HG03139 (cell line): ENCODE results near the gene ARL16.

Experiments used
- ATAC-seq: cut with Tn5 transposase; IDR thresholded peaks from one replicate; pipeline ENCODE4 v1.9.1; 2021; ENCODE audit not compliant: unreplicated experiment

Gene ARL16

GRCh38 chr17:81647640-81648012, 36.0 kb downstream of the ARL16 start:
- ATAC-seq: no peak

- no peak for ATAC-seq
Observed at GRCh38 chr17:81646869-81647600, 36.6 kb downstream of the ARL16 start.

DNA sequence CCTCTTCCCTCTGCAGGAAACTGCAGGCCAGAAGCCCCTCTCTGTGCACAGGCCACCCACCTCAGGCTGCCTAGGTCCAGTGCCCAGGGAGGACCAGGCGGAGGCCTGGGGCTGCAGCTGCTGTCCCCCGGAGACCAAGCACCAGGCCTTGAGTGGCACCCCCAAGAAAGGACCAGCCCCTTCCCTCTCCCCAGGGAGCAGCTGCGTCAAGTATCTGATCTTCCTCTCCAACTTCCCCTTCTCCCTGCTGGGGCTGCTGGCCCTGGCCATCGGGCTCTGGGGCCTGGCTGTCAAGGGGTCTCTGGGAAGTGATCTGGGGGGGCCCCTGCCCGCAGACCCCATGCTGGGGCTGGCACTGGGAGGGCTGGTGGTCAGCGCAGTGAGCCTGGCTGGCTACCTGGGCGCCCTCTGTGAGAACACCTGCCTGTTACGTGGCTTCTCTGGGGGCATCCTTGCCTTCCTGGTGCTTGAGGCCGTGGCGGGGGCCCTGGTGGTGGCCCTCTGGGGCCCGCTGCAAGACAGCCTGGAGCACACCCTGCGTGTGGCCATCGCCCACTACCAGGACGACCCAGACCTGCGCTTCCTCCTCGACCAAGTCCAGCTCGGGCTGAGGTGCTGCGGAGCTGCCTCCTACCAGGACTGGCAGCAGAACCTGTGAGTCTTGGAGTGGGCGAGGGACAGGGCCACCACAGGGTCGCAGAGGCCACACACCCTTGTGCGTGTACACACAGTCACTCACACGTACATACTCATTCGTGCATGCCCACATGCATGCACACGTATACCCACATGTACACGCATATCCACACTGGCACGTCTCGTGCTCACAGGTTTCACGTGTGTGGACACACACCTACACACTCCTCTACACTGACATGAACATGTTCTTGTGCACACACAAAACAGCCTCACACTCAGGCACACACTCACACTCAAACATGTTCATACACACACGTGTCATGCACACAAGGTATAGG, 38.3 kb downstream of the ARL16 start:
- ATAC-seq: no peak

DNA sequence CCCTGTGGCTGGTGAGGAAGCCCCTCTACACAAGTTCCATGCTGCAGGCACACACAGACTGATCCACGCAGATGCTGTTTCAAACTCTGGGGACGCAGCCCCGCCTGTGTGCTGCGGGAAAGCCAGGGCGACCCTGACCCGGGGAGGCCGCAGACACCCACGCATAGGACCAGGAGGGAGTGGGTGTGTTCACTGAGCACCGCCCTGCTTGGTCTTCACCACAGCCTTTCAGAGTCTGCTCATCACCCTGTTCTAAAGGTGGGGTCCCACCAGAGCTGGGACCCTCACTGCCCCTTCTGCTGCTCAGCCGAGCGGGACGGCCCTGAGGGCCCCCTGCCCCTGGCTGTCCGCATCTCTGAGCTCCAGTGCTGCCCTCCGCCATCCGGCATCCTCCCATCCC, 39.1 kb downstream of the ARL16 start:
- ATAC-seq: no peak

DNA sequence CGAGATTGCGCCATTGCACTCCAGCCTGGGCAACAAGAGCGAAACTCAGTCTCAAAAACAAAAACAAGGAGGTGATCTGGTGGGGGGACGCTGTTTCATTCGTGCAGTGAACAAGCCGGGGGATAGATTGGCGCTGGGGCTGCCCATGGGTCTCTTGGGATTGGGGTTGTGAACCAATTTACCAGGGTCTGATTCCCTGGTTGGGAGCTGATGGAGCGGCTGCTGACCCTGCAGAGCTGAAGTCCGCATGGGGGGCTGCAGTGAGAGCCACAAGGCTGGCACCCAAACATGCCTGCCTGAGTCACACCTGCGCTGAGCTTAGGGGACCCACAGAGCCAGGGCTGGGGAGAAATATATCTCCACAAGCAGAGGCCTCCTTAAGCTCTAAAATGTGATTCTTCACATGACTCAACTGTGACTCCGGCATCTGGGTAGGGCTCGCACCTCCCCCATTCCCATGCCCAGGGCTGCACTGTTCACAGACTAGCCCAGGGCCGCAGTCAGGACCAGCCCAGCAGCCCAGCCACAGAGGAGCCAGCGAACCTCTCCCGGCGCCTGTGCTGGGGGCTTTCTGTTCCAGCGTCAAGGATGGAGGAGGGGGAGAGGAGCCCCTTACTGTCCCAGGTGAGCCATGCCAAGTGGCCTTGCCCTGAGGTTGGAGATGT, 41.6 kb downstream of the ARL16 start:
- no peak for ATAC-seq

DNA sequence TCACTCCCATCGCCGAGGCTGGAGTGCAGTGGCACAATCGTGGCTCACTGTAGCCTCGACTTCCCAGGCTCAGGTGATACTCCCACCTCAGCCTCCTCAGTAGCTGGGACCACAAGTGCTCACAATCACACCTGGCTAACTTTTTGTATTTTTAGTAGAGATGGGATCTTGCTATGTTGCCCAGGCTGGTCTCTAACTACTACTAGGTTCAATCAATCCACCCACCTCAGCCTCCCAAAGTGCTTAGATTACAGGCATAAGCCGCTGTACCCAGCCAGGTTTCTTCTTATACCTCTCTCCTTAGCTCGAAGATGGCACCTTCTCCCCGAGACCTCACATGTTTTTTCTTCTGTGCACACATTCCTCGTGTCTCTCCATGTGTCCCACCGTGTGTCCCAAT, 43.6 kb downstream of the ARL16 start:
- ATAC-seq: no peak

- ATAC-seq: no peak
Observed at GRCh38 chr17:81638683-81639082, 44.9 kb downstream of the ARL16 start.

DNA sequence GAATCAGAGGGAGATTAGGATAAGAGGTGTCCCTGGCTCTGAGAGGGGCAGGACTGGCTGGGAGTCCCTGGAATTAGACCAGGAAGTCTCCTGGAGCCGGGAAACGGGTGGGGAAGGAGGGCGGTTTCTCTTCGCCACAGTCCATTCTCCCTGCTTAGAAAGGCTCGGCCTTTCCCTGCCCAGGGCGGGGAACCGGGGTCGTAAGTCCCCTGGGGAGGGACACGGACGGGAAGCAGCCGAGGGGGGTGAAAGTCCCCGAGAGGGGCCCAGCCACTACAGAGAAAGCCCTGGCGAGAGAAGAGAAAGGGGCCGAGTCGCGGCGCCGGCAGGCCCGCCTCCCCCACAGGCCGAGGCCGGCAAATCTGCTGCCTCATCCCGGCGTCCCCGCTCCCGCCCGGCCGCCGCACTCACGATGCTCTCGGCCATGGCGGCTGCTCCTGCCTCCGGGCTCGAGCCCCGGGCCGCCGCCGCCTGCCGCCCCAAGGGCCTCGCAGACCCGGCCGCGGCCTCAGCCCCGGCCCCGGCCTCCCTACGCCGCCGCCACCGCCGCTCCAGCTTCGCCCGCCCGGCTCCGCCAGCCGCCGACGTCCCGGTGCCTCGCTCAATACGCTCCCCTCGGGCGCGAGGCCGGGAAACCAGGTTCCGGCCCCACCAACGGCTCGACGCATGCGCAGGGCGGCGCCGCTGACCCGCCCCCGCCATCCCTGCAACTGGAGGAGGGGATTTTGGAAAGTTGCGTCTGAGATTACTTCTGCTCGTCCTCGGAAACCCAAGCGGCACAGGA, 46.9 kb downstream of the ARL16 start, which contains the start of the genes NPLOC4 and TSPAN10:
TSS of gene NPLOC4 (minus strand) at position 608 of the 784 bp plus-strand sequence. CDS start at position 426, 182 bp downstream.
TSS of gene TSPAN10 (plus strand) at position 692 of the 784 bp plus-strand sequence. CDS start 5,217 bp downstream, outside the sequence.
- ATAC-seq: peak; percentile 71

DNA sequence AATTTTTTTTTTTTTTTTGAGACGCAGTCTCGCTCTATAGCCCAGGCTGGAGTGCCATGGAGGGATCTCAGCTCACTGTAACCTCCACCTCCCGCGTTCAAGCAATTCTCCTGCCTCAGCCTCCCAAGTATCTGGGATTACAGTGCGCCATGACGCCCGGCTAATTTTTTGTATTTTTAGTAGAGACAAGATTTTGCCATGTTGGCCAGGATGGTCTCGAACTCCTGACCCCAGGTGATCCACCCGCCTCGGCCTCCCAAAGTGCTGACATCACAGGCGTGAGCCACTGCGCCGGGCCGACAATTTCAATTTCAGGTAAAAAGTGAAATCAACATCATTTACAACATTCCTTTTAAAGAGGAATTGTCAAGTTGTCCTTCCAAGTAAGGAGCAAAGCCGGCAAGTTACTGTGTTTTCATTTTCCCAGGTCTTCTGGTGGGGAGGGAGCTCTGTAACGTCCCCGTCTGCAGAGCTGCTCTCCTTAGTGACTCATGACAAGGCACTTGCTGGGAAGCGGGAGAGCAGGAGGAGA, 47.6 kb downstream of the ARL16 start:
- ATAC-seq: no peak

DNA sequence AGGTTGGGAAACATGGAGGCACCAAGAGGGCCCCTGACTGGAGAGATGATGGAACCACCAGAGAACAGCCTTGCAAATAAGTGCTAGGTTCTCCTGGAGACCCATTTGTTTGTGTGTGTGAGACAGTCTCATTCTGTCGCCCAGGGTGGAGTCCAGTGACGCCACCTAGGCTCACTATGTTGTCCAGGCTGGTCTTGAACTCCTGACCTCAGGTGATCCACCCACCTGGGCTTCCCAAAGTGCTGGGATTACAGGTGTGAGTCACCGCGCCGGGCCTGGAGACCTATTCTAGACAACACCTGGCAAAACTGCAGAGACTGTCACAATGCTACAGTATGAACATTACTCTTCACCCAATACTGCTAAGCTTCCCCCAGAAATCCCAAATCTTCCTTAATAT, 48.2 kb downstream of the ARL16 start:
- no peak for ATAC-seq

GRCh38 chr17:81631482-81631881, 52.1 kb downstream of the ARL16 start:
- ATAC-seq: no peak
